B cell (primary cell): ENCODE results near the gene MKRN2OS.

Source experiments
- CTCF ChIP-seq: fragments of 200-600 bp; IDR thresholded peaks from one replicate; pipeline ENCODE4 v1.8.0; 2022; ENCODE audit warnings: antibody characterized with exemption, mild to moderate bottlenecking
- EZH2 ChIP-seq: IDR thresholded peaks from 2 replicates; pipeline ENCODE4 v1.6.1; 2012; ENCODE audit warnings: borderline replicate concordance, low read depth, mild to moderate bottlenecking, moderate library complexity, low read length; ENCODE audit not compliant: insufficient read depth, poor library complexity, severe bottlenecking

DNA sequence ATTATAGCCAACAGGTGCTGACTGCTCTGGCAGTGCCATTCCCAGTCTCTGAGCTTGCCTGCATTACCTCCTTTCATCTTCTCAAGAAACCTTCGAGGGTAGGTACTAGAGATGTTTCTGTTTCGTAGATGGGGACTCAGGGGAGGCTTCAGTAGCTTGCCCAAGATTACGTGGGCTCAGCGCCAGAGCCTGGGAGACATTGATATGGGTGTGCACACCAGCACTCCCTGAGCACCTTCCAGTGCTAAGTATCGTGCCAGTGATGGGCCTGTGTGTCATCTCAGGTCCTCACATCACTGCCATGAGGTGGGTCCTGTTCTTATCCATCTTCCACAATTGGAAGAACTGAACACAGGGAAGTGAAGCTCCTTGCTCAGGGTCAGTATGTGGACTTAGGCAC, 45.8 kb downstream of the MKRN2OS start:
- no peak for TF ChIP-seq CTCF
- no peak for TF ChIP-seq EZH2
